Epithelial cell of prostate (primary cell): Measurements from ENCODE around the gene RABL3.
"Not testable (repeated sequence)": the region's sequence is repeated elsewhere in the genome, so short reads cannot be mapped to it uniquely, and the experiment has no call there.

Experiments used
- DNase-seq: peaks from one replicate; pipeline ENCODE4 v3.0.0-alpha.2; 2011; ENCODE audit warnings: low read depth, low spot score
- H3K27ac ChIP-seq: fragments of 450-650 bp; 2 replicates; pipeline ENCODE4 v1.5.1; 2017; ENCODE audit warnings: mild to moderate bottlenecking

The RABL3 gene

DNA sequence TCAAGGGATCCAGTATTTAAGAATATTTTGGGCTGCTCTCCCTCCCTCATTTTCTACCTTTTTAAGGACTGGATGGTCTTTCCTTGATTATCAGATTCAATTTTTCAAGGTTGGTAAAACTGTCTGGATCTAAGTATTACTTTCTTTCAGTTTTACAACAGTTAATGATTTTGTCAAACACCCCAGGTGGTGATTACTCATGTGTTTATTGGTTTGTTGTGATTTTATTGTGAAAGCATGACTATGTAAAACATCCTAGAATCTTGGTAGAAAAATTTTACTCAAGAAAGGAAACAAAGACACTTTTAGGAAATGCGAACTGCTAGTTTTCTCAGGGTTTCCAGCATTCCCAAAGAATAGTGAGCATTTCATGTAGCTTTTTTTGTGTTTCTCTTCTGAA, 7.5 kb upstream of the RABL3 start:
- DNase-seq, result no peak
- H3K27ac ChIP-seq, result no peak overlapping the region

GRCh38 chr3:120745466-120745865, 3.1 kb upstream of the RABL3 start:
- no peak overlapping the region for H3K27ac ChIP-seq
- no peak for DNase-seq

- no peak for DNase-seq
- peak overlapping the region; percentile 91 for H3K27ac ChIP-seq
Measured at GRCh38 chr3:120743556-120744195, 1.4 kb upstream of the RABL3 start.

DNA sequence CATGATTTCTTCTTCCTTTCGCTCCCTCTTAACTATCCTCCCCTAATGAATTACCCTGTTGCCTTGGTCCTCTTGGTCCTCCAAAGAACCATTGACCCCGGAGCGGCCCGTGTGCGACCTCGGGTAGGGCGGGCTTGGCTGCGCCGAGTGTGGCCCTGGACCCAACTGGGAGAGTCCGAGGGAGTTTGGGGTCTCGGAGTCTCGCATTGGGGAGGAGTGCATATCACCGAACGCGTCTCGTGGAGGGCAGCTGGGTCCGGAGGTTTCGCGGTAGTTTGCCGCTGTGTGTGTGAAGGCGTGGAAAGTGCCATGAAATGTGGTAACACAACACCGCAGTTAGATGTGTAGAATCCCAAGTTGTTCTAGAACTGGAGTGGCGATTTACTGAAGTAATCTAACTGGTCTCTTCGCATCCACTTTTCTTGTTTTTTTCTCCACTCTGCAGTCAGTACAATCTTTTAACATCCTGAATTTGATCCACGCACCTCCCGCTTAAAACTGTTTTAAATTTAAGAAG, 591 bp upstream of the RABL3 start:
- DNase-seq, result no peak
- H3K27ac ChIP-seq, result peak overlapping the region; percentile 91

DNA sequence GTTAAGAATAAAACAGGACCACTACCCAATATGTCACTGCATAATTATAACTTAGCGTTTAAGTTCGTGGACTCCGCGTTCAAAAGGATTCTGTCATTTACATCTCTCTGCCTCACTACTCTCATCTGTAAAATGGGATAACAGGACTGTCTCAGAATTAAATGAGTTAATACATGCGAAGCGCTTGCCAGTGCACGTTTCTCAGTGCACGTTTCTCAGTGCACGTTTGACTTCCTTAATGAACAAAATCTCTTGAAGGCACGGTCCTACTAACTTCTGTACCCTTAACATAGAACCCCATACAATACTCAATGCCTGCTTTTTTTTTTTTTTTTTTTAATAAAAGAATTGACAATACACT, 499 bp downstream of the RABL3 start:
- no peak for DNase-seq

GRCh38 chr3:120741320-120741719, 996 bp downstream of the RABL3 start:
- H3K27ac ChIP-seq, result no peak overlapping the region
- DNase-seq, result no peak

More for the DNA sequence above, 499 bp downstream of the RABL3 start:
- peak overlapping the region; percentile 91 for H3K27ac ChIP-seq

GRCh38 chr3:120738006-120738405, 4.3 kb downstream of the RABL3 start:
- H3K27ac ChIP-seq, DNase-seq: not testable (repeated sequence)

GRCh38 chr3:120730576-120731542, 11.5 kb downstream of the RABL3 start:
- H3K27ac ChIP-seq, result no peak overlapping the region
- no peak for DNase-seq

GRCh38 chr3:120726791-120727190, 15.5 kb downstream of the RABL3 start:
- no peak overlapping the region for H3K27ac ChIP-seq
- no peak for DNase-seq

GRCh38 chr3:120719167-120719834, 23.0 kb downstream of the RABL3 start:
- not testable (repeated sequence) for H3K27ac ChIP-seq, DNase-seq

- H3K27ac ChIP-seq, result no peak overlapping the region
- no peak for DNase-seq
Measured at GRCh38 chr3:120713262-120713661, 29.1 kb downstream of the RABL3 start.

GRCh38 chr3:120710369-120710768, 31.9 kb downstream of the RABL3 start:
- no peak for DNase-seq

DNA sequence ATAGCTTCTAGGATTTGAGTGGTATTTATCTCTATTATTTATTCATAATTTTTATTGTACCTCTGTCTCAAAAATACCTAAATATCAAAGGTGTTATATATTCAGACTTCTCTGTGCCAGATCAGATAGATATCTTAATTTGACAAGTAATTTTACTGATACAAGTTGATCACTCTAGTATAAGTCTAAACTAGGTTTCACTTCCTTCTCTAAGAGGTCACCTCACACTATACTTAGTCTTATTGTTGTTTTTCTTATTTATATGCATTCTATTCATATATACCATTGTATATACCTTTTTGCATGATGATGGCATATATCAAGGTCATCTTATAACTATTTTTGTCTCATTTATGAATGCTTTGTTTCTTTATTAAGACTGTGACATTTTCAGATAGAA, 33.9 kb downstream of the RABL3 start:
- DNase-seq, result no peak

More at GRCh38 chr3:120710369-120710768, 31.9 kb downstream of the RABL3 start:
- H3K27ac ChIP-seq, result no peak overlapping the region

DNA sequence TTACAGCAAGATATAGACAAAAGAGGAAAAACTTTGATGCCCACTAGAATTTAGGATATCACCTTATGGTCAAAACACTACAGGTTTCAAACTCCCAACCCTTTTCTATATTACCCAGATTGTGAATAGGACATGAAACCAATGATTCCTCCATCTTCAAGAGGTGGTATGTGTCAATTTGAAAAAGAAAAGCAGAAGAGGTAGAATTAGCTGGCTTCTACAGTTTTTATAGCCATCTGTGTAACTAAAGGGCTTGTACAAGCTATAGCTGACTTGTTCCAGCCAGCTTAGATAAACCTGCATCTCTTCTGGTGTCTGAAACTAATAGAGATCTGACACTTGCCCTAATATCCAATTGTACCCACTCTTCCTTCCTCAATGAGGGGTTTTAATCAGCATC, 35.4 kb downstream of the RABL3 start:
- DNase-seq, result no peak
- no peak overlapping the region for H3K27ac ChIP-seq

More for the DNA sequence above, 33.9 kb downstream of the RABL3 start:
- H3K27ac ChIP-seq, result no peak overlapping the region

- H3K27ac ChIP-seq, result peak overlapping the region; percentile 6
Measured at GRCh38 chr3:120705884-120706582, 36.3 kb downstream of the RABL3 start.

DNA sequence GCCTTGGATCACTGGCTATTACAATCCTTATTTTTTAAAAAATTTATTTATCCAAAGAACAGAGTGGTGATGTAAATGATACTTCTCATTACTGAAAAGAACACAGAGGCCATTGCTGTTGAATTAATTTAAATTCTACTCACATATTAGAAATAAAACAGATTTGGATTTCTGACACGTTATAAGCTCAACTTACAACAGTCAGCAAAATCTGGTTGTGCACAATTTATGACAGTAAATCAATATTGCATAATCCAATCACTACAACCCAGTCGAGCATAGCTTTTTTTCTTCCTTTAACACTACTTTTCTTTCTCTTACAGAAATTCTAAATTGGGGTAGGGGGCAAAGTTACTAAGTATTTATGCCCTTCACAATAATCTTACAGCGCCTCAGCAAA, 43.0 kb downstream of the RABL3 start:
- H3K27ac ChIP-seq, result no peak overlapping the region
- no peak for DNase-seq

More at GRCh38 chr3:120705884-120706582, 36.3 kb downstream of the RABL3 start:
- DNase-seq, result peak; percentile 6

DNA sequence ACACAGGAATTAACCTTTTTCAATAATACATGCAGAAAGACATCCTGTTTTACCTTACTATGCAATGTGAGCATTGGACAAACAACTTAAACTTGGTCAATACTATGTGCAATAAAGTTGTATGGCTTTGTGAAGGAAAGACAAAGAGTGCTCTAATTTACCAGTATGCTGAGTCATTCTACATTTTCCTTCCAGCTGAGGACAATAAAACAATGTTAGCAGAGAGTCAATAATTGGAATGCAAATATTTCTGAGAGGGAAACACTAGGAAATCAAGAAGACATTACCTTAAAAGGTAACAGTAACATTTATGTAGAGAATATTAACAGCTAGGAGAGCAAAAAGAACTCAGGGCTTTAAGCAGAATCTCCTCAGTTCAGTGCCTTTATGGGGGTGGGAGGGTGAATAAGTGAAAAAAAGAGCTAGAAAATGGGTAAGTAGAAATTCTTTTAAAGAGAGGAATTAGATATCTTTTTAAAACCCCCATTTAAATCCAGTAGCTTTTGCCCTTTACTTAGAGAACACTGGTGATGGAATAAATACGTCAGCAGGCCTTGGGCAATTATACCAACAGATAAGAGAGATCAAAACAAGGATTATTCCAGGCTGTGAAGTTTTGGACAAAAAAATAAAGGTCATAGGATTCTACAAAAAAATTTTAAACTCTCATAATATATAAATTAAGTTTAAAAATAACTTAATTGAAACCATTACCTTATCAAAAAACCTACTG, 48.7 kb downstream of the RABL3 start:
- no peak overlapping the region for H3K27ac ChIP-seq
- DNase-seq, result no peak

DNA sequence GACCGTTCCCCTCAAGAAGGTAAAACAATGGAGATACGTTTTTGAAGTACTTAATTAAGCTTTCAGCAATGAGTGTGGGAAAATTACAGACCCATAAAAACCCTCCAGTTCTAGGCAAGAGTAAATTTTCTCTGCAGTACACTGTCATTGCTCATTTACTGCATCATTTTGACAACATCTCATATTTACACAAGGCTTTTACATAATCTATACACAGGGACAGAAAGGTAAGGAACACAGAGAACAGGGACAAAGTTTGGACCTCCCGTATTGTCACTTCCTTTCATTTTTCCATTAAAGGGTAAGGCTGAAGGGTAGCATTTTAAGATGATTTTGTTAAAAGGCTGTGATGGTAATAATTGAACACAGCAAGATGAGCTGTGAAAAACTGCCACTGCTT, 52.9 kb downstream of the RABL3 start:
- no peak overlapping the region for H3K27ac ChIP-seq
- DNase-seq, result no peak

DNA sequence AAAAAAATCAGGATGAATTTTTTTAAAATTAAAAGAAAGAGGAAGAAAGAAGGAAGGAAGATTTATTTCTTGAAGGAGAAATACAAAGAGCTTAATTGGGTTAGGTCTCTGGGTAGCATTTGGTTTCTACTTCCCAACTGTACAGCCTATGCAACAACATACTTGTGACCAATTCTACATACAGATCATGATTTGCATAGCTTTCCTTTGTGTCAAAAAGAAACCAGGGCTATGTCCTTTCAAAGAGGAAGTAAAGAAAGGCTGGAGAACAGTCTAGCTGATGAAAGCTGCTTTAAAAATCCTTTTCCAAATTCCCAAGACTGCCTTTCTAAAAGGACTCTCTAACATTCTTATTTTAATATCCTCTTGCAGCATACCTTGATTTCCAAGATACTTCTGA, 54.2 kb downstream of the RABL3 start:
- no peak for DNase-seq
- H3K27ac ChIP-seq, result no peak overlapping the region
